ENCODE data around the gene UVSSA.
"Not testable (repeated sequence)": the region's sequence is repeated elsewhere in the genome, so short reads cannot be mapped to it uniquely, and the experiment has no call there.

UVSSA gene

DNA sequence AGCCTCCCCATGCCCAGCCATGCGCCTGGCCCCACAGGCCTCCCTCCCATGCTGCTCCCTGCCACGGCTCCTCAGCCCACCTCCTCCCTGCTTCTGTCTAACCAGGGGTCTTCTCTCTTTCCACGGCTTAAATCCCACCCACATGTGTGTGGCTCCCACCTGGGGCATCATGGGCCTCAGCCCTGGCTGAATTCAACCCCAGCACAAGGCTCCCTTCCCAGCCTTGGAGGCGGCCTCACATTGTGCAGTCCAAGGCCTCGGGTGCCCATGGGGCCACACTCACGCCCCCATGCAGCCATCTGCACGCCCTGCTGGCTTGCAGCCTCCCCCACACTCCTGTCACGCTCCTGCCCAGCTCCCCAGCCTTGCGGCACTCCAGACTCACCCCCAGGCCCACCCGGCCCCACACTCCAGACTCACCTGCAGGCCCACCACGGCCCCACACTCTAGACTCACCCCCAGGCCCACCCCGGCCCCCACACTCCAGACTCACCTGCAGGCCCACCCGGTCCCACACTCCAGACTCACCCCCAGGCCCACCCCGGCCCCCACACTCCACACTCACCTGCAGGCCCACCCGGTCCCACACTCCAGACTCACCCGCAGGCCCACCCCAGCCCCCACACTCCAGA lies 30.4 kb upstream of the UVSSA start:
- DNase-seq (ENCODE audit: low spot score) = no peak

DNA sequence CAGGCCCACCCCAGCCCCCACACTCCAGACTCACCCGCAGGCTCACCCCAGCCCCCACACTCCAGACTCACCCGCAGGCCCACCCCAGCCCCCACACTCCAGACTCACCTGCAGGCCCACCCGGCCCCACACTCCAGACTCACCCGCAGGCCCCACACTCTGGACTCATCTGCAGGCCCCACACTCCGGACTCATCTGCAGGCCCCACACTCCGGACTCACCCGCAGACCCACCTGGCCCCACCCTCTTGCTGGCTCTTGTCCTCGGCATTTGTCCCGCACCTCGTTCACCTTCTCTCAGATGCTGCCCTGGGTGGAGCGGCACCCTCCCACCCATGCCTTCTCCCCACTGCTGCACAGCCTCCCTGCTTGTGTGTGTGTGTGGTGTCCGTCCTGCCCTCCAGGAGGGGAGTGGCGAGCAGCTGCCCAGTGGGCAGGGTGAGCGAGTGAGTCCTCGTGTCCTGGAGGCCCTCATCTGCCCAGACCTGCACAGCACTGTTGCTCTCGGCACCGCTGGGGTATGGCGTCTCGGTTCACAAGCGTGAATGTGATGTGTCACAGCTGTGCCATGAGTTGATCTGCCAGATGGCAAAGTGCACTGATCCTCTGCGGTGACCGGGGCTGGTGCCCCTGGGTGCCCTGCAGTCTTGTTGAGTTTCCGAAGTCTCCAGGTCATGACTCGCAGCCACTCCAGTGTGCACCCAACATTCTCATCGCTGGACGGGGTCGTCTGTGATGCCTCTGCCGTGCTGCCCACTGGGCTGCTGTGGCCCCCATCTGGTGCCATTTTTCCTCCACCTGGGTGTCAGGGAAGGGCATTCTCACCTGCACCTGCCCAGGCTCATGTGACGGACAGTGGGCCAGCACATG lies 29.6 kb upstream of the UVSSA start:
- DNase-seq (ENCODE audit: low spot score) = no peak

DNA sequence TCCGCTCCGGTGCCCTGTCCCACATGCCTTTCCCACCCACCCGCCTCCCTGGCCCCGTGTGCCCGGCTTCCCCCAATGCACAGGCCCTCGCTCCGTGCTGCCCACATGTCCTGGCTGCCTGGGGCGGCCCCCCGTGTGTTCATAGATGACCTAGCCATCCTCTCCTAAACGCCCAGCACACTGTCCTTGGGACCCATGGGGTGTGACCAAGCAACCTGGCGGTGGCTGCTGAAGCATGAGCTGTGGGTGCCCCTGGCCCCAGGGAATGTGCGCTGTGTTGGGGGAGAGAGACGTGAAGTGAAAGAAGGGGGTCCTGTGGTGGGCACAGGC lies 29.0 kb upstream of the UVSSA start:
- DNase-seq (ENCODE audit: low spot score) = no peak

DNA sequence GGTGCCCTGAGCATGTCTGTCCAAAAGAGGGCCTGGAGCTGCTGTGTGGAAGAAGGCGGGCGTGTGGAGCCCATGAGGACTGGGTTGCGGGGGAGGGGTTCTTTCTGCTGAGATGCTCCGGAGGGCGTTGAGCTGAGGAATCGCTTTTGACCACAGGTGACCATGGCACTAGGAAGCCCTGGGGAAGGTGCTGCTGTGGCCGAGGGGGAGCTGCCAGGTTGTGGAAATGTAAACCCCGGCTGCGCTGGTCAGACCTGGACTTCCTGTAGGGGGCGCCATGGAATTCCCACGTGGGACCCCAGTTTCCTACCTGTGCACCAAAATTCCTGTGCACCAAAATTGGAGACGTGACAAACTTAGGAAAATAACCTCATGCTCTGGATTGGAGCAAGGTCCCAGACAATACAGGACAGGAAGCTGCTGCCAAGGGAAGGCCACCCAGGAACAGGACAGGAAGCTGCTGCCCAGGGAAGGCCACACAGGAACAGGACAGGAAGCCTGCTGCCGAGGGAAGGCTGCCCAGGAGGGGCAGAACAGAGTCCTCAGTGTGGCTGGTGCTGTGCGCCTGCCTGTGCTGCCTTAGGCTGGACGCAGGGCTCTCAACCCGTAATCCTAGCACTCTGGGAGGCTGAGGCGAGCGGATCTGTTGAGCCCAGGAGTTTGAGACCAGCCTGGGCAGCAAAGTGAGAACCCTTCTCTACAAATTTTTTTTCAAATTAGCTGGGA lies 28.4 kb upstream of the UVSSA start:
- no peak for DNase-seq (ENCODE audit: low spot score)

DNA sequence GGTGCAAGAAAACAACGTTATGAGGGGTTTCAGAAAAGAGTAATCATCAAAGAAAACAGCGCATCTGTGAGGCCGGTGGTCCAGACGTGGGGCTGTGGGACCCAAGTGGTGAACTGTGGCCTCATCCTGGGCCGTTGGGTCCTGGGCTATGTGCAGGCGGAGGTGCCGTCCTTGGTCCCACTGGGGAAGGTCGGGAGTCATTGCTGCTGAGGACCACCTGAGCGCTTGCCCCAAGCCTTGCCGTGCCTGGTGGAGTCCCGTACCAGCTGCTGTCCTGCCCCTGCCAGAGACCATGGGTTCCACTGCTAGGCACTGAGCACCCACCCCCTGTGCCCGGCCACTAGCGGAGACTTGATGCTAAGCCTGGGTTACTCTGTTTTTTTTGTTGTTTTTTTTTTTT lies 25.5 kb upstream of the UVSSA start:
- no peak for DNase-seq (ENCODE audit: low spot score)

DNA sequence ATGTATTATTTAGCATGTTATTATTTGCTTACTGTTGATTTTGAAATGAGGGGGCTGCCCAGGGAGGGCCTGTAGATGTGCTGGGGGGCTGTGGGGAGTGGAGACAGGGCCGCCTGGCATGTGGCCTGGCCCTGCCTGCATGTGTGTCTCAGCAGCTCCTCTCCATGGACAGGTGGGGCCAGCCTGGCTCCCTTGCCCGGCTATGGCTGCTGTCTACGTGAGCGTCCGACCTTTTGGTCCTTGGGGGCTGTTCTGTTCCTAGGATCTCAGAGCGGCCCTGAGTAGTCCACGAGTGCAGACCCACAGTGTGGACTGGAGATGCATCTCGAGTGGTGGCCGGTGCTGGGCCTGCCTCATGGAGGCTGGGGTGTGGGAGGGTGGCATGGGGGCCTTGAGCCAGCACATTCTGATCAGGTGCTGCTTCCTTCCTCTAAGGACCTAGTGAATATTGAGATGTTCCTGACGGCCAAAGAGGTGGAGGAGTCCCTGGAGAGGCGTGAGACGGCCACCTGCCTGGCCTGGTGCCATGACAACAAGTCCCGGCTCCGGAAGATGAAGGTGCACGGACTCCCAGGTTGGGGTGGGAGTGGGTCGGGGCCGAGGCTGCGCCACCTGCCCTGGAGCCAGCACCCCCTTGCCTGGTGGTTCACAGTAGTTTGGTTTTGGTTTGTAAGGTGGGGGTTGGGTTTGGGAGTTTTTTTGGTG lies 24.9 kb upstream of the UVSSA start:
- no peak for DNase-seq (ENCODE audit: low spot score)

DNA sequence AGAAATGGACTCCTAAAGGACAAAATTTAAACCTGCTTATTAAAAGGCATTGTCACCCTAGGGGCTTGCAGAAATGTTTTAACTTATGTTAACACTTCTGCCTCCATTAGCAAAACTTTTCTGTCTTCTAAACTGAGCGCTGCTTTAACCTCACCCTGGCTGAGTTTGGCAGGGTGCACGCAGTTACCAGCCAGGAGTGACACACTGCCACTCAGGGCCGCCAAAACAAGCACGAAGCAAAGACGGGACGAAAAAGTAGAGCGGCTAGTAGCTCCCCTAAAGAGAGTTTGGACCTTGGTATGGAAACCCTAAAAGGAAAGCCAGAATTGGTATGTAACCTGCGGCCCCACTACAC lies 23.8 kb upstream of the UVSSA start:
- no peak for DNase-seq (ENCODE audit: low spot score)

DNA sequence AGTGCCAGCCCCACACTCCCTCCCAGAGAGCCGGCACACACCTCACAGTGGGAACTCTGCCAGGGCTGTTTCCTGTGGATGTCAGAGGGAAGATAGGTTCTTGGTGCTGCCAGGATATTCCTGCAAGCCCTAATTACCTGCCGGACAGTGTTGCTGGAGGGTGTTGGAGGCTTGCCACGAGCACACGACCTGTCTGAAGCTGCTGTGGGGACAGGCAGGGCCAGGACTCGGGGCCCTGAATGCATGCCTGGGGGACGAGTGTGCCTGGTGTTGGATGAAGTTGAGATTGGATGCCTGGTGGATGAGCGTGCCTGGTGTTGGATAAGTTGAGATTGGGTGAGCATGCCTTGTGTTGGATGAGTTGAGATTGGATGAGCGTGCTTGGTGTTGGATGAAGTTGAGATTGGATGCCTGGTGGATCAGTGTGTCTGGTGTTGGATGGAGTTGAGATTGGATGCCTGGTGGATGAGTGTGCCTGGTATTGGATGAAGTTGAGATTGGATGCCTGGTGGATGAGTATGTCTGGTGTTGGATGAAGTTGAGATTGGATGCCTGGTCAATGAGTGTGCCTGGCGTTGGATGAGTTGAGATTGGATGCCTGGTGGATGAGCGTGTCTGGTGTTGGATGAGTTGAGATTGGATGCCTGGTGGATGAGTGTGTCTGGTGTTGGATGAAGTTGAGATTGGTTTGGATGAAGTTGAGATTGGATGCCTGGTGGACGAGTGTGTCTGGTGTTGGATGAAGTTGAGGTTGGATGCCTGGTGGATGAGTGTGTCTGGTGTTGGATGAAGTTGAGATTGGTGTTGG lies 23.2 kb upstream of the UVSSA start:
- no peak for DNase-seq (ENCODE audit: low spot score)

DNA sequence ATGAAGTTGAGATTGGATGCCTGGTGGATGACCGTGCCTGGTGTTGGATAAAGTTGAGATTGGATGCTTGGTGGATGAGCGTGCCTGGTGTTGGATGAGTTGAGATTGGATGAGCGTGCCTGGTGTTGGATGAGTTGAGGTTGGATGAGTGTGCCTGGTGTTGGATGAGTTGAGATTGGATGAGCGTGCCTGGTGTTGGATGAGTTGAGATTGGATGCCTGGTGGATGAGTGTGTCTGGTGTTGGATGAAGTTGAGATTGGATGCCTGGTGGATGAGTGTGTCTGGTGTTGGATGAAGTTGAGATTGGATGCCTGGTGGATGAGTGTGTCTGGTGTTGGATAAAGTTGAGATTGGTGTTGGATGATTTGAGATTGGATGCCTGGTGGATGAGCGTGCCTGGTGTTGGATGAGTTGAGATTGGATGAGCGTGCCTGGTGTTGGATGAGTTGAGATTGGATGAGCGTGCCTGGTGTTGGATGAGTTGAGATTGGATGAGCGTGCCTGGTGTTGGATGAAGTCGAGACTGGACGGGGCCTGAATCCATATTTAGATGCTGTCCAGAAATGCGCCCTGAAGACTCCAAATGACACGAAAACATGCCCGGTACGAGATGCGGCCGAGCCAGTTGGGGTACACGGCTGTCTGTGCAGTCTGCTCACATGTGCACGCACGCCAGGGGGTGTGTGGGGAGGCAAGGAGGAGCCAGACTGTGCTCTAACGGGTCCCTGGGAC lies 22.4 kb upstream of the UVSSA start:
- DNase-seq (ENCODE audit: low spot score) = not testable (repeated sequence)

DNA sequence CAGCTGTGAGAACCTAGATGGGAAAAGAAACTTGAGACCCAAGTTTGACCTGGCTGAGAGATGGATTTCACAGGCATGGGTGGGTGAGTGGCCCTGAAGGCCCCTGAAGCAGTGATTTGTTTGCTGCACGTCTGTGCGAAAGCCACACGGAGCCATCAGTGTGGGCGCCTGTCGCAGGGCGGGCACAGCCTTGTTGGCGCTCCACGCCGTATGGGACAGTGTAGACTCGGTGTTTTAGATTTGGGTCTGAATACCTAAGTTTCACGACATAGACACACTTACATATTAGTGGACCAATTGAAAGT lies 21.9 kb upstream of the UVSSA start:
- DNase-seq (ENCODE audit: low spot score) = no peak

DNA sequence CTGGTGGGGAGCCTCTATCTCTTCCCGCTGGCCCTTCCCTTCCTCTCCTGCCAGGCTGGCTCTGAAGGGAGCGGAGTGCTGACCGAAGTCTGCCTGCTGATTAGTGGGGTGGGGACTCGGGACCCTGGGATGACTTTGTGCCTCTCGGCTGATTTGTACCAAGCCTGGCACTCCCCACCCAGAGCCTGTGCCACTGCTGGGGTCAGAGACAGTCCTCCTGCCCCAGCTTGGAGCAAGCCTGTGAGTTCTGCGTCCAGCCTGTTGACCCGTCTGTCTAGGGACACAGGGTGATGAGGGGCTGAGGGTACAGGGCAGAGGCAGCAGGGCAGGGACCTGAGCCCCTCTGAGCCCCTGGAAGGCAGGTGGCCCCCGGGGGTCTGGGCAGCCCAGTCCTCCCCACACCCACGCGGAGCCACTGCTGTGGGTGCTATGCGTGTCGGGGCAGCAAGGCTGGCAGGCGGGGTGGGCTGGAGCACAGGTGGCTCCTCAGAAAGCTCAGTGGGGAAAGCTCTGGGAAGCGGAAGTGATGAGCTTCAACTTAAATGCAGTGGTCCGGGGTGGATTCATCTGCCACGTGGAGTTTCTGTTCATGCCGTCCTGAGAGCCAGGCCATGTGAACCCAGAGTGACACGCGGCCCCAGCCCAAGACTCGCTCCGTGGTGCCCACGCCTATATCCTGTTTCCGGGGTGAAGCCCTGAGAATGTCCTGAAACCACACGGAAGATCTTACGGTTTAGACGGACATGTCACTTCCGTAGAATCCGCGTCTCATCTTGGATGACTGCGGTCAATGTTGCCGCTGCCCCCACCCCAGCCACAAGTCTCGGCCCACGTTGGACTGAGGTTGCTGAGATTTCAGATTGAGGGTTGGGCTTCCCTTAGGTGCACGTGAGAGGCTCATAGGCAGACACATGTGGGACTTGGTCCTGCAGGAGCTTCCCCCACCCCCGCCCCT lies 21.1 kb upstream of the UVSSA start:
- no peak for DNase-seq (ENCODE audit: low spot score)

DNA sequence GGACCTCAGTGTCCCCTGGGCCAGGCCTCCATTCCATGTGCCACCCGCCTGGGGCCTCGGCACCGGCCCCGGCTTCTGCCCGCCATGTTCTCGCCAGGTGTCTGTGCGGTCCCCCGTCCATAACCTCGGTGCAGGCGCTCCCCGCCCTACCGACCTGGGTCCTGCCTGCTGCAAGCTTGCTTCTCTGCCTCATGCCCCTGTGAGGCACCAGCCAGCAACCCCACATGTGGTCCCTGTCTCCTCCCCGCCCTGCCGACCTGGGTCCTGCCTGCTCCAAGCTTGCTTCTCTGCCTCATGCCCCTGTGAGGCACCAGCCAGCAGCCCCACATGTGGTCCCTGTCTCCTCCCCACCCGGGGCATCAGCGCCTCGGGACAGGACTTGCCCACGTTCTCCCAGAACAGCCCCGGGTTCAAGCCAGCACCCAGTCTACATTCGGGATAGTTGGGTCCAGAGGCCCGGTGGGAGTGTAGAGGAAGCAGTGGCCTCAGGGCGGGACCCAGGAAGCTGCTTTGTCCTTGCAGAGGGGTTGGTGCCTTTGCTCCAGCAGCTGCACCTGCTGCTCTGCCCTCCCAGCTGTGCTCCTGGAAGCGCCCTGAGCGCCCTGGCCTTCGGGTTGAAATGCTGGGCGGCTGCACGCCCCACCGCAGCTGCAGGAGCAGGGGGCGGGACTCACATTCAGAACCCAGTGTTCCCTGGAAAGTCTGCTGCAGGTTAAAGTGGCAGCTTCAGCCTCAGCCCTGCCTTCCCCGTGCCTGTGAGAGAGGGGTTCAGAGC lies 20.1 kb upstream of the UVSSA start:
- DNase-seq (ENCODE audit: low spot score) = no peak

DNA sequence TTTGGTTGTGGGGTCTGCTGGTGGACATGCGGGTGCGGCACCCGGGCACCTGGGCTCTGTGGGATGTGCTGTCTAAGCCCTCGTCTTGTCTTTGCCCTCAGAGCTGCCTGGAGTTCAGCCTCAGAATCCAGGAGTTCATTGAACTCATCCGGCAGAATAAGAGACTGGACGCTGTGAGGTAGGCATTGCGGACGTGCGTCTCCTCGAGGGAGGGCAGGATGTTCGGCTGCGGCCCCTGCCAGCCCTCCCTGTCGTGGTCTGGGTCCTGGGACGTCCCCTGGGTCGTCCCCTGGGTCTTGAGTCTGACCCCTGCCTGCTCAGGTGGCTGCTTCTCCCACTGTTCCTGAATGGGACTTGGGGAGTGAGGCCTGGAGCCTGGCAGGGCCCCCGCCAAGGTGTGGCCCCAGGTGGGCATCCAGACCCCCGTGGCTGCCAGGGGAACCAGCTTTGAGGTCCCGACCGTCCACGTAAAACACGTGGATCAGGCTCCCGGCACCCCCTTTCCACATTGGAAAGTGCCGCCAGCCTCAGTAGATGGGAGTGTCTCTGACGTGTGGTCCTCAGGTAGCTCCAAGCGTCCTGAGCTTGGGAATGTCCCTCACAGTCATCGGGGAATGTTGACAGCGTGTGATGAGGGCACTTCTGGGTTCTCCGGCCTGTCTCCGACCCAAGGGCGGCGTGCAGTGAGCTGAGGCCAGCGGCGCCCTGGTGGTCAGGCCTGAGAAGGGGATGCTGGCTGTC lies 19.3 kb upstream of the UVSSA start:
- no peak for DNase-seq (ENCODE audit: low spot score)

DNA sequence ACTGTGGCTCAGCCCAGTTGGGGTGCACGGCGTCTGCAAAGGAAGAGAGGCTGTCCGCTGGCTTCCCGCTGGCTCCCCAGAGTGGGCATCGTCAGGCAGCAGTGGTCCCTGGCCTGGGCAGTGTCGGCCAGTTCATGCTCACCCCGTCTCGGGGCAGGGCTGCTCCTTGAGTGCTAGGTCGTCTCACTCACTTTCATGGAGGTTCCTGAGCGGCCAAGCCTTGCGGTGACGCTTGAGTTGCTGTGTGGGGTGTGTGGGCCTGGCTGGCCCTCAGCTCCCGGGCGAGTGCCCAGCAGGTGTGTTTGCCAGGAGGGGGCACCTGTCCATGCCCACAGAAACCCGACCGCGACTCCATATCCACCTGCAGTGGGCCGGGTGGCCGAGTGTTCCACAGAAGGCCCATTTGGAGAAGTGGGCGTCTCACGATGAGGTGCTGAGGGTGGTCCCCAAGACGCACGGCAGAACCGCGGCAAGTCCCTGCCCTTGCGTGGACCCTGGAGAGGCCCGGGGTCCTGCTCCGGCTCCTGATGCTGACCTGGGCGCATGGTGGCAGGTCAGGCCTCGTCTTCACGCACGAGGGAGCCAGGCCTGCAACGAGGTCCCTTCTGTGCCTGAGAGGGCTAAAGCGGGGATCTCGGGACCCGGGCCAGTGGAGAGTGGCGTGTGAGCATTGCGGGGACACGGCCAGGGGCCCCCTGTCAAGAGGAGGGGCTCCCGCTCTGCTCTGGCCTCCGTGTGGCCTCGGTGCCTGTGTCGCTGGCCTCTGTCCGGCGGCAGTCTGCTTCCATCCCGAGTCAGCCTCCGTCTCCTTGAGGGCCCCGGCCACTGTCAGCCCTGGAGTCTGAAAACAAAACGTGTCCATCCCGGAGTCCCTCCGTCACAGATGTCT lies 18.5 kb upstream of the UVSSA start:
- DNase-seq (ENCODE audit: low spot score) = no peak

DNA sequence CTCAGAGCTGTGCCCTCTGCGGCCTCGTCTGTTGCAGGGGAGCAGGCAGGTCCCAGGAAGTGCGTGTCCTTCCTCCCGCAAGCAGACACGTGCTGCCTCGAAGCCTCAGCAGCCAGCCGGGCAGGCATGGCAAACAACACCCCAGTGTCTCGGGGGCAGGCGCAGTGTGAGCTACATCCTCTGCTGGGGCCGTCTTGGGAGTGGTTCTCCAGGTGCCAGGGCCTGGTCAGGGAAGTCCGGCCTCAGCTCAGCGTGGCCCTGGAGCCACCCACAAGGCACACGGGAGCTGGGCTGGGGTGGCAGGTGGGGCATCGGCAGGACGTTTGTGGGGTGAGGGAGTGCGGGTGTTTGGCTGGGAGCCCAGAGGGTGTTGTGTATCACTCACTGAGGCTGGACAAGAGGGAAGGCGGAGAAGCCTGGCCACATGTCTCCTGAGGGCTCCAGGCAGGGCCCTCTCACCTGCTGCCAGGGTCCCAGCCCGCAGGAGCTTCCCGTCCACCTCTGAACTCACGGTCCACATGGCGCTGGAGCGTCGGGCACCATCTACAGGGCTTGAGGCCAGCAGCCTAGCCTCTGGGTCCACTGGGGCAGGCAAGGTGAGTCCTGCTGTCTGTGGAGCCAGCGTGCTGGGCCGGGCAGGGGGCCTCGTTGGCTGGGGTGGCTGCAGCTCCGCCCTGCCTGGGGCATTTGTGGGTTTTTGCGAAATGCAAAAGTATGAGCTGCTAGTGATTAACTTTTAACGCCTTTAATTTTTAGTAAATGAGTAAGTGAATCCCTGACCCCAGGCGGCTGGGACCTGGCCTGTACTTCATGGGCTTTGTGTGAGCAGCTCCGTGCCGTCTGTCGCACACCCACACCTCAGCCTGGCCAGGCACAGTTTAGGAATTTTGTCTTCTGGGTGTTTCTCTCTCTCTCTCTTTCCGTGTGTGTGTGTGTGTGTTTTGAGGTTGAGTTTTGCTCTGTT lies 17.3 kb upstream of the UVSSA start:
- DNase-seq (ENCODE audit: low spot score) = no peak
